Common myeloid progenitor, CD34-positive (primary cell): Measurements from ENCODE around the gene CROCC. TPM values are rescaled to one million over a fixed set of nuclear protein-coding genes. Genes with fewer than 3 reads are reported as not detected.
"Not testable (repeated sequence)": the region's sequence is repeated elsewhere in the genome, so short reads cannot be mapped to it uniquely, and the experiment has no call there.

ENCODE experiments used
- CTCF ChIA-PET: fragments of 350-600 bp; sonication (Branson Sonifier 250); formaldehyde crosslinking; loops from one replicate; lab custom pipeline; 2021; ENCODE audit warnings: antibody characterized with exemption; lab: Charles Lee
- POLR2A ChIA-PET: fragments of 350-600 bp; sonication (Branson Sonifier 250); formaldehyde crosslinking; loops from one replicate; lab custom pipeline; 2021; ENCODE audit warnings: antibody characterized with exemption; lab: Charles Lee
- DNase-seq, 3 donors: peaks; one replicate each; pipeline versions ENCODE4 v3.0.0 to v3.0.0-alpha.2; 2013
- H3K27ac ChIP-seq, 2 experiments: 1 replicate in 1 of 2; 2 replicates in 1 of 2; pipeline ENCODE4 v1.7.0; 2013; ENCODE audit warnings: inconsistent platforms in 2 of 2, low read length in 2 of 2, mild to moderate bottlenecking in 2 of 2, low read depth in 1 of 2, moderate library complexity in 1 of 2; ENCODE audit not compliant: severe bottlenecking in 2 of 2, insufficient read depth in 1 of 2, poor library complexity in 1 of 2
- H3K27me3 ChIP-seq, 5 experiments: replicated peaks in 2 of 5; 1 replicate in 3 of 5; 2 replicates in 2 of 5; pipeline versions ENCODE4 v1.6.1 to v1.7.0; 2013; ENCODE audit warnings: low read length in 4 of 5, mild to moderate bottlenecking in 2 of 5, moderate library complexity in 2 of 5, inconsistent platforms in 1 of 5; ENCODE audit not compliant: insufficient read depth in 5 of 5, control insufficient read depth in 4 of 5
- H3K36me3 ChIP-seq, 4 experiments: 1 replicate in 2 of 4; 2 replicates in 2 of 4; pipeline versions ENCODE4 v1.6.1 to v1.7.0; 2013; ENCODE audit warnings: low read length in 3 of 4, control low read depth in 1 of 4, mild to moderate bottlenecking in 1 of 4; ENCODE audit not compliant: control insufficient read depth in 4 of 4, insufficient read depth in 4 of 4
- H3K4me1 ChIP-seq, 4 experiments: 1 replicate in 3 of 4; 2 replicates in 1 of 4; pipeline versions ENCODE4 v1.6.1 to v1.7.1; 2013; ENCODE audit warnings: low read length in 3 of 4, mild to moderate bottlenecking in 3 of 4, control low read depth in 1 of 4, inconsistent platforms in 1 of 4, moderate library complexity in 1 of 4; ENCODE audit not compliant: control insufficient read depth in 4 of 4, insufficient read depth in 4 of 4; ENCODE audit errors: control extremely low read depth in 1 of 4
- H3K4me3 ChIP-seq, 7 experiments: 1 replicate in 4 of 7; 2 replicates in 3 of 7; pipeline versions ENCODE4 v1.5.1 to v1.7.0; 2013; ENCODE audit warnings: mild to moderate bottlenecking in 7 of 7, low read length in 6 of 7, moderate library complexity in 6 of 7, inconsistent platforms in 2 of 7, low read depth in 2 of 7, control low read depth in 1 of 7; ENCODE audit not compliant: insufficient read depth in 4 of 7, control insufficient read depth in 1 of 7; ENCODE audit errors: extremely low read depth in 1 of 7
- H3K9me3 ChIP-seq, 5 experiments: 1 replicate in 4 of 5; 2 replicates in 1 of 5; pipeline versions ENCODE4 v1.6.1 to v1.7.1; 2013; ENCODE audit warnings: low read length in 4 of 5, mild to moderate bottlenecking in 2 of 5, inconsistent platforms in 1 of 5, low read depth in 1 of 5, moderate library complexity in 1 of 5; ENCODE audit not compliant: control insufficient read depth in 4 of 5, insufficient read depth in 2 of 5; ENCODE audit errors: control extremely low read depth in 1 of 5
- WGBS: methylation state at CpG from one replicate; pipeline ENCODE4 v1.1.5; 2013; ENCODE audit not compliant: insufficient coverage; 5-methylcytosine and 5-hydroxymethylcytosine counted together
- polyA plus RNA-seq: library from polyadenylated mRNA; unstranded; fragments of 120-200 nt; gene quantifications from one replicate; pipeline ENCODE4 v1.2.1, GENCODE V29; 2013

Gene CROCC, protein sequence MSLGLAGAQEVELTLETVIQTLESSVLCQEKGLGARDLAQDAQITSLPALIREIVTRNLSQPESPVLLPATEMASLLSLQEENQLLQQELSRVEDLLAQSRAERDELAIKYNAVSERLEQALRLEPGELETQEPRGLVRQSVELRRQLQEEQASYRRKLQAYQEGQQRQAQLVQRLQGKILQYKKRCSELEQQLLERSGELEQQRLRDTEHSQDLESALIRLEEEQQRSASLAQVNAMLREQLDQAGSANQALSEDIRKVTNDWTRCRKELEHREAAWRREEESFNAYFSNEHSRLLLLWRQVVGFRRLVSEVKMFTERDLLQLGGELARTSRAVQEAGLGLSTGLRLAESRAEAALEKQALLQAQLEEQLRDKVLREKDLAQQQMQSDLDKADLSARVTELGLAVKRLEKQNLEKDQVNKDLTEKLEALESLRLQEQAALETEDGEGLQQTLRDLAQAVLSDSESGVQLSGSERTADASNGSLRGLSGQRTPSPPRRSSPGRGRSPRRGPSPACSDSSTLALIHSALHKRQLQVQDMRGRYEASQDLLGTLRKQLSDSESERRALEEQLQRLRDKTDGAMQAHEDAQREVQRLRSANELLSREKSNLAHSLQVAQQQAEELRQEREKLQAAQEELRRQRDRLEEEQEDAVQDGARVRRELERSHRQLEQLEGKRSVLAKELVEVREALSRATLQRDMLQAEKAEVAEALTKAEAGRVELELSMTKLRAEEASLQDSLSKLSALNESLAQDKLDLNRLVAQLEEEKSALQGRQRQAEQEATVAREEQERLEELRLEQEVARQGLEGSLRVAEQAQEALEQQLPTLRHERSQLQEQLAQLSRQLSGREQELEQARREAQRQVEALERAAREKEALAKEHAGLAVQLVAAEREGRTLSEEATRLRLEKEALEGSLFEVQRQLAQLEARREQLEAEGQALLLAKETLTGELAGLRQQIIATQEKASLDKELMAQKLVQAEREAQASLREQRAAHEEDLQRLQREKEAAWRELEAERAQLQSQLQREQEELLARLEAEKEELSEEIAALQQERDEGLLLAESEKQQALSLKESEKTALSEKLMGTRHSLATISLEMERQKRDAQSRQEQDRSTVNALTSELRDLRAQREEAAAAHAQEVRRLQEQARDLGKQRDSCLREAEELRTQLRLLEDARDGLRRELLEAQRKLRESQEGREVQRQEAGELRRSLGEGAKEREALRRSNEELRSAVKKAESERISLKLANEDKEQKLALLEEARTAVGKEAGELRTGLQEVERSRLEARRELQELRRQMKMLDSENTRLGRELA (N-terminal part only)
- polyA plus RNA-seq = 23.3 TPM

DNA sequence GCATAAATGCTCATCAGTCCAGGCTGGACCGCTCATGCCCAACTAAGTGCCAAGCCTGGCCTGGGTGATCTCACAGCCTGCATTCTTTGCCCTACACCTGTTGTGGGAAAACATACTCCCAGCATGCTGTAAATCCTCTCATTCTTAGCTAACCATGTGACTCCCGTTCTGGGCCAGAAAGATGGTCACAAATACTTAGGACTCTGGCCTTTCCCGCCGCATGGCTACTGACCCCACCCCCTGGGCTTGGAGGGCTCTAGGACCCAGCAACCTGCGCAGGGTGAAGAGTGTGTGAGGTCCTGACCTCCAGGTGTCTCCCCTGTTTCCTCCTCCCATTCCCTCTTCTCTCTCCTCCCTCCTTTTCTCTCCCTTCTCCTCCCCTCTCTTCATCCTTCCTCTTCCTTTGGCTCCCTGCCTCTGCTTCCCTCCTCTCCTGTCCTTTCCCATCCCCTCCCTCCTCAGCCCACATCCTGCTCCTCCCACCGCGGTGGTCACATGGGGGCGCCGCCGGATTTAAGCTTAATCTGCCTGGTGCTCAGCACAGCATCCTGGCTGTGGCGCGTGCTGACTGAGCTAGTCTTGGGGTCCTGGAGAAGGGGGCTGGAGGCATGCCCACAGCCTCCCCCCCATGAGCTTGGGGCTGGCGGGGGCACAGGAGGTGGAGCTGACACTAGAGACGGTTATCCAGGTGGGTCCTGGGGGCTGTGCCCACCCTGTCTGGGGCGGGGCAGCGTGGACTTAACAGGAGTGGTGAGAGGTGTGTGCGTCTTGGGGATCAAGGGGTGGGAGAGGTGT is at the start of gene CROCC:
Gene CROCC, plus strand, starts transcription at position 541 of the 795 bp plus-strand sequence. Its CDS starts 88 bp downstream, at position 629.
- 16% methylated on average over 17 of the region's 17 CpGs for WGBS
- ChIA-PET CTCF (interaction anchor here (1.6 kb wide), 1 partner anchor 13 kb away, joined by 4 read pairs; no protein-coding TSS in a partner anchor), POLR2A (interaction anchor here (0.5 kb wide), 1 partner anchor 12 kb away, joined by 4 read pairs; no protein-coding TSS in a partner anchor)
- Histone ChIP-seq H3K4me1 (peaks cover 0 to 16% (median 12%) of the 10 kb centered on the region in 4 experiments), H3K27ac (no peak within 1 kb of the TSS), H3K4me3 (peak within 1 kb of the TSS in 6 of 7 experiments; percentile 3 to 68 (median 45)), H3K27me3 (no peaks in the 10 kb centered on the region), H3K9me3 (no peaks in the 10 kb centered on the region), H3K36me3 (no peaks in the 10 kb centered on the region)
- DNase-seq = peak in 2 of 3 donors; percentile 46 to 71

DNA sequence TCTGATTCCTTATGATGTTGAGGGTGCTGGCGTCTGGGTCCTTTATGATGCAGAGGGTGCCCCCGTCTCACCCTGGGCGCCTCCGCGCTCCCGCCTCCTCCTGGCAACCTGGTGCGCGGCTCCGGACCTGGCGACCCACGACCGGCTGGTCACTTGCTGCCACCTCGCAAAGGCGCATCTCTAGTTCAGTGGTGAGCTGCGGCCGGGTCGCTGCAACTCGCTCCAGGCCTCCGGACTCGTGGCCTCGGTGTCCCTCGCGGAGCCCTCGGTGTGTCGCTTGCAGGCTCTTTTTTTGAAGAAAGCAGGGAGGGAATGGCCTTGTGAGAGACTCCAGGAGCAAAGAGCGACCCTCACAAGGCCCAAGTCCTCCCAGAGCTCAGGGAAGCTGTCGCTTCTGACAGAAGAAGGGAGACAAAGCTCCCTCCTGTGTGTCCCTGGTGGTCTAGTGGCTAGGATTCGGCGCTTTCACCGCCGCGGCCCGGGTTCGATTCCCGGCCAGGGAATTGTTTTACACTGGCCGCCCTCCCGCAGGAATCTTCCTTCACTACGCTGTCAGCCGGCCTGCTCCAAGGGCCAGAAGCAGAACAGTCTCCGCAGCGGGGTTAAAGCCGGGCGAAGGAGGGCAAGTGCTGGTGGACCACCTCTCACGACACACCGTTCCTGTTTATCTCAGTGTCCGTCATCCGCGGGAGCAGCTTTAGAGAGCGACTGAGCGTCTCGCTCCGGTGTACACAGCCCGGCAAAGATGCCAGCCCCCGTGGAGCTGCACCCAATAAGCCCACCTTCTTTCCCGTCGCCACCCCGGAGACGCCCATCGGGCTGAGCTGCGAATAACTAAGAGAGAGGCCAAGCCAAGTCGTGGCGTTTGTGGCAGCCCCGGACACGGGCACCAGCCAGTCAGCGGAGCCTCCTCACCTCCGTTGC is 49.3 kb upstream of the CROCC start:
- 38% methylated on average over 37 of the region's 66 CpGs for WGBS
- H3K27ac ChIP-seq, H3K9me3 ChIP-seq, CTCF ChIA-PET, POLR2A ChIA-PET, H3K36me3 ChIP-seq: not testable (repeated sequence)
- DNase-seq = peak; percentile 49 to 89 (median 56)
- H3K27me3 ChIP-seq = peaks cover 0 to 12% (median 2%) of the 10 kb centered on the region in 5 experiments
- peaks cover 0 to 11% (median 4%) of the 10 kb centered on the region in 4 experiments for H3K4me1 ChIP-seq
- H3K4me3 ChIP-seq = peak overlapping the region in 5 of 7 experiments; percentile 9 to 54 (median 37)

DNA sequence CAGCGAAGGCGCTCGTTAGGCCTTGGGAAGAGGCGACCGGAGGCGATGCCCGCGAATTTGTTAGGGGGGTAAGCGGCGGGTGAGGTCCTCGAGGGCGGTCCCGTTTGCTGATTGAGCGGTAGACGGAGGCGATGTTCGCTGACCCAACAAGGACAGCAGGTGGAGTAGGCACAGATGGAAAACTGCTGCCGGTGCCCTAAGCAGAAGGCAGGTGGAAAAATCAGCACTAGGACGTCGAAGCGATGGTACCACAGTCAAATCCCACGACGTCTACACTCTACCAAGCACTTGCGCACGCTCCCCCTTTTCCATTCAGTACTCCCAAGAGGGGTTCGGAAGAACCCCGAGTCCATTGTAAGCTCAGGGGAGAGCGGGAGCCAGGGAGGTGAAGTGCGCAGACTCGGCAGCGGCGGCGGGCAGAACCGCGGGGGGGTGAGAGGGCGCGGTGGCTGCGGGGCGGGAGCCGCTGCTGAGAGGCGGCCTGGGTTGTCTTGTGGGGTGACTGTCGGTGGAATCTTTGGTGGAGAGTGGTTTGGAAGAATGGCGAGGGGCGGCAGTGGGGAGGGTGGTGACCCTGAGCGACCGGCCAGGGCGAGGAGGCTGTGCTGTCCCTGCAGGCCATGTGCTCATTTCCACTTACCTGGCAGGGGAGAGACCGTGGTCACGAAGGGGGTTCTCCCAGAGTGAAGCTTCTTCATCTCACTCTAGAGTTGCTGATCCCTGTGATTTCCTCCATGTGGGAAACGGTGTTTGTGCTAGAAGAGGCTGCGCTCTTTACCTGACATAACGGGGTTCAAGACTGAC is 48.5 kb upstream of the CROCC start:
- peak overlapping the region in 2 of 7 experiments; percentile 9 to 42 for H3K4me3 ChIP-seq
- H3K9me3 ChIP-seq, H3K27ac ChIP-seq, H3K36me3 ChIP-seq: not testable (repeated sequence)
- peaks cover 0 to 12% (median 2%) of the 10 kb centered on the region in 5 experiments for H3K27me3 ChIP-seq
- H3K4me1 ChIP-seq = peaks cover 0 to 11% (median 4%) of the 10 kb centered on the region in 4 experiments
- WGBS = 46% methylated on average over 8 of the region's 52 CpGs
- peak in 2 of 3 donors; percentile 36 to 58 for DNase-seq
- CTCF ChIA-PET = interaction anchor here (0.6 to 1.7 kb wide), 3 partner anchors 144 to 164 kb away, joined by 3 to 4 read pairs (median 3); no protein-coding TSS in a partner anchor
- POLR2A ChIA-PET = interaction anchor here (0.7 kb wide), 1 partner anchor 340 kb away, joined by 4 read pairs; no protein-coding TSS in a partner anchor

DNA sequence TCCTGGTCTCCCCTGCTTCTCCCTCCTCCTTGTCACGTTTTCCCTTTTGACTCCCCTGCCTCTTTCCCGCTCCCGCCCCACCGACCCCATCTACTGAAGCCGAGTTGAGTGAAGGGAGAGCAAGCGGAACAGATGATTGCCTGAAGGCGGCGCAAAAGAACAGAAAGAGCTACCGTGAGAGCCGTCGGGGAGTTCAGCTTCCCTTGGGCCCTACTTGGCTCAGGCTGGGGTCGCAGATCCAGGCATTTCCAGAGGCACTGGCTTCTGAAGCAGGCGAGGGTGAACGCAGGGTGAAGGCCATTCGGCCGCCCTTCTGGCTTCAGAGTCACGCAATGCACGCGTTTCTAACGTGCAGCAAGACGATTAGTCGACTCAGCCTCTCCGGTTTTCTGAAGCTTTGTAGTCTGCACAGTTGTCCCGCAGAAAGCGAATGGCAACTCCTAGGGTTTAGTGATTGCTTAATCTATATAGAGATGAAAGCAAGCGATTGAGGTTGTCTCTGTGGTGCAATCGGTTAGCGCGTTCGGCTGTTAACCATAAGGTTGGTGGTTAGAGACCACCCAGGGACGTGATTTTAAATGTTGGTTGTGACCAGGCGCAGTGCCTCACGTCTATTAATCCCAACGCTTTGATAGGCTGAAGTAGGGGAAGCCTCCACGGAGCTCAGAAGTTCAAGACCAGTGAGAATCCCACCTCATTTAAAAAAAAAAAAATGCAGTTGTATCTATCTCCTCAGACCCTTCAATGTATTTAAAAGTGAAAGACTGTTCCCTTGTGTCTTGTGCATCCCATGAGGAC is 46.6 kb upstream of the CROCC start:
- H3K4me3 ChIP-seq, DNase-seq, POLR2A ChIA-PET, H3K36me3 ChIP-seq, H3K27ac ChIP-seq, H3K9me3 ChIP-seq: not testable (repeated sequence)
- CTCF ChIA-PET = interaction anchor here (1.1 to 1.7 kb wide), 2 partner anchors 17 to 166 kb away, joined by 3 to 4 read pairs; no protein-coding TSS in a partner anchor
- 83% methylated on average over 12 of the region's 35 CpGs for WGBS
- Histone ChIP-seq H3K4me1 (peaks cover 0 to 11% (median 4%) of the 10 kb centered on the region in 4 experiments), H3K27me3 (peaks cover 0 to 14% (median 2%) of the 10 kb centered on the region in 5 experiments)

DNA sequence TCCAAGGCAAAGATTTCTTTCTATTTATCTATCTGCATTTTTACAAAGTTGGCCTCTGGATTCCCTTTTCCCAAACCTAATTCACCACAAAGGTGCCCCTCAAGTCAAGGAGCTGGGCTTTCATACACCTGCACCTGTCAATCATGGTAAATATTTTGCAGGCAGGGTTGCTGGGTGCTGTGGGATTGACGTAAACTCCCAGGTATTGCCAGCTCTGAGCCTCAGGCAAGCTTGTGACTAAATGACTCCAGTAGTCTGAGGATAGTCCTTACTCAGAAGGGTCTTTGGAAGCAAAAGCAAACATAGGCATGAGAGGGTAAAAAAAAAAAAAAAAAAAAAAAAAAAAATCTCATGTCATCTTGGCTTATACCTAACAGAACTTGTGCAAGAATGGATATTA is 40.0 kb upstream of the CROCC start:
- POLR2A ChIA-PET, H3K36me3 ChIP-seq, CTCF ChIA-PET, H3K4me3 ChIP-seq, H3K27ac ChIP-seq, H3K27me3 ChIP-seq, H3K9me3 ChIP-seq, H3K4me1 ChIP-seq, DNase-seq: not testable (repeated sequence)
- WGBS = no CpG with 5 or more reads among the region's 1 CpG
